B cell (primary cell): Measurements from ENCODE around the gene STARD3. TPM values are rescaled to one million over a fixed set of nuclear protein-coding genes. Genes with fewer than 3 reads are reported as not detected.

Experiments
- ATAC-seq: fragments of 200-7000 bp; cut with Tn5 transposase; one replicate; pipeline ENCODE4 v1.10.0; 2021; ENCODE audit warnings: low read depth, mild to moderate bottlenecking, moderate number of reproducible peaks, moderate library complexity
- CTCF ChIA-PET: fragments of 350-600 bp; sonication (Branson Sonifier 250); formaldehyde crosslinking; loops from one replicate; lab custom pipeline; 2021; ENCODE audit warnings: antibody characterized with exemption, inconsistent platforms; lab: Charles Lee
- POLR2A ChIA-PET: fragments of 350-600 bp; sonication (Branson Sonifier 250); formaldehyde crosslinking; loops from one replicate; lab custom pipeline; 2021; ENCODE audit warnings: antibody characterized with exemption; lab: Charles Lee
- DNase-seq: peaks from one replicate; pipeline ENCODE4 v3.0.0; 2013
- H2AFZ ChIP-seq: 2 replicates; pipeline ENCODE4 v1.6.1; 2012; ENCODE audit warnings: mild to moderate bottlenecking, low read depth, low read length; ENCODE audit not compliant: insufficient read depth, poor library complexity, severe bottlenecking
- H3K27ac ChIP-seq, 2 donors: 1 replicate in 1 of 2; 2 replicates in 1 of 2; pipeline ENCODE4 v1.5.1; 2012 to 2013; ENCODE audit warnings: low read length in 2 of 2, mild to moderate bottlenecking in 2 of 2, moderate library complexity in 1 of 2
- H3K27me3 ChIP-seq, 4 experiments: fragments of 200-600 bp in 1 of 4; sonication (generic) in 1 of 4; replicated peaks in 1 of 4; 1 replicate in 2 of 4; 2 replicates in 2 of 4; pipeline versions ENCODE4 v1.6.1 to v1.7.0; 2013 to 2016; ENCODE audit warnings: low read length in 3 of 4, mild to moderate bottlenecking in 2 of 4, mixed read lengths in 1 of 4, moderate library complexity in 1 of 4; ENCODE audit not compliant: insufficient read depth in 4 of 4, control insufficient read depth in 3 of 4; ENCODE audit errors: control extremely low read depth in 1 of 4
- H3K36me3 ChIP-seq, 2 experiments: replicated peaks in 1 of 2; 1 replicate in 1 of 2; 2 replicates in 1 of 2; pipeline versions ENCODE4 v1.6.1 to v1.7.1; 2013; ENCODE audit warnings: low read length in 1 of 2; ENCODE audit not compliant: insufficient read depth in 2 of 2, control insufficient read depth in 1 of 2; ENCODE audit errors: control extremely low read depth in 1 of 2, extremely low read depth in 1 of 2
- H3K4me1 ChIP-seq, 2 donors: fragments of 200-600 bp in 1 of 2; sonication (generic) in 1 of 2; 1 replicate in 1 of 2; 2 replicates in 1 of 2; pipeline versions ENCODE4 v1.5.1 to v1.6.1; 2013 to 2017; ENCODE audit warnings: low read length in 2 of 2; ENCODE audit not compliant: control insufficient read depth in 2 of 2, insufficient read depth in 2 of 2
- H3K4me2 ChIP-seq: replicated peaks from 2 replicates; pipeline ENCODE3; 2012; ENCODE audit warnings: mild to moderate bottlenecking, low read depth, low read length; ENCODE audit not compliant: poor library complexity, severe bottlenecking
- H3K4me3 ChIP-seq, 5 experiments: fragments of 200-600 bp in 1 of 5; sonication (generic) in 1 of 5; 1 replicate in 3 of 5; 2 replicates in 2 of 5; pipeline versions ENCODE4 v1.5.1 to v1.7.0; 2011 to 2016; ENCODE audit warnings: low read length in 4 of 5, mild to moderate bottlenecking in 4 of 5, low read depth in 2 of 5, control low read depth in 1 of 5, moderate library complexity in 1 of 5; ENCODE audit not compliant: insufficient read depth in 1 of 5; ENCODE audit errors: control extremely low read depth in 1 of 5, extremely low read depth in 1 of 5
- H3K79me2 ChIP-seq: fragments of 200-600 bp; sonication (generic); one replicate; pipeline ENCODE4 v1.6.0; 2016; ENCODE audit warnings: low read length; ENCODE audit not compliant: control insufficient read depth, insufficient read depth
- H3K9ac ChIP-seq: fragments of 200-600 bp; sonication (generic); 2 replicates; pipeline ENCODE4 v1.6.1; 2017; ENCODE audit warnings: mild to moderate bottlenecking, low read length, moderate library complexity
- H3K9me3 ChIP-seq, 3 donors: one replicate each; pipeline versions ENCODE4 v1.6.1 to v1.7.1; 2013; ENCODE audit warnings: low read length in 2 of 3; ENCODE audit not compliant: control insufficient read depth in 2 of 3, insufficient read depth in 1 of 3; ENCODE audit errors: control extremely low read depth in 1 of 3
- H4K20me1 ChIP-seq: 2 replicates; pipeline ENCODE4 v1.6.0; 2012; ENCODE audit warnings: mild to moderate bottlenecking, low read length; ENCODE audit not compliant: insufficient read depth, control insufficient read depth, poor library complexity, severe bottlenecking
- H3K27ac Mint-ChIP-seq: one replicate; pipeline ENCODE4 v1.8.0; 2021; ENCODE audit warnings: mixed read lengths
- H3K27me3 Mint-ChIP-seq: one replicate; pipeline ENCODE4 v1.8.0; 2021; ENCODE audit warnings: mixed read lengths
- H3K4me1 Mint-ChIP-seq: one replicate; pipeline ENCODE4 v1.8.0; 2021; ENCODE audit warnings: mixed read lengths
- H3K4me3 Mint-ChIP-seq: one replicate; pipeline ENCODE4 v1.8.0; 2021; ENCODE audit warnings: mixed read lengths
- H3K9me3 Mint-ChIP-seq: one replicate; pipeline ENCODE4 v1.8.0; 2022; ENCODE audit warnings: mixed read lengths; ENCODE audit not compliant: insufficient read depth
- EZH2 ChIP-seq: IDR thresholded peaks from 2 replicates; pipeline ENCODE4 v1.6.1; 2012; ENCODE audit warnings: borderline replicate concordance, low read depth, mild to moderate bottlenecking, moderate library complexity, low read length; ENCODE audit not compliant: insufficient read depth, poor library complexity, severe bottlenecking
- WGBS: methylation state at CpG from one replicate; pipeline ENCODE4 v1.1.5; 2013; ENCODE audit warnings: missing lambda C conversion rate; ENCODE audit not compliant: insufficient coverage; 5-methylcytosine and 5-hydroxymethylcytosine counted together
- intact Hi-C: fragments of 100-400 bp; cut with micrococcal nuclease; formaldehyde crosslinking; loops from one replicate; pipeline ENCODE4 v1.10.0; 2022
- polyA plus RNA-seq: library from polyadenylated mRNA; depleted of rRNA; stranded (reverse); fragments of >200 nt; gene quantifications from 2 replicates; pipeline ENCODE4 v1.2.3, GENCODE V29; 2012
- total RNA-seq, 2 donors: library from RNA; stranded (reverse); fragments of 120-200 nt in 1 of 2; gene quantifications; 1 replicate in 1 of 2; 2 replicates in 1 of 2; pipeline versions ENCODE4 v1.2.3 to v1.2.4, GENCODE V29; 2013 to 2022
- TF ChIP-seq, protein P1 (sequence below): fragments of 200-600 bp; IDR thresholded peaks from one replicate; pipeline ENCODE4 v1.8.0; 2022; ENCODE audit warnings: antibody characterized with exemption, mild to moderate bottlenecking

STARD3 gene
- total and polyA plus RNA-seq, 2 donors (not counting 1 experiment from before 2014, with no cell fraction given): 93.1 to 231 TPM

DNA sequence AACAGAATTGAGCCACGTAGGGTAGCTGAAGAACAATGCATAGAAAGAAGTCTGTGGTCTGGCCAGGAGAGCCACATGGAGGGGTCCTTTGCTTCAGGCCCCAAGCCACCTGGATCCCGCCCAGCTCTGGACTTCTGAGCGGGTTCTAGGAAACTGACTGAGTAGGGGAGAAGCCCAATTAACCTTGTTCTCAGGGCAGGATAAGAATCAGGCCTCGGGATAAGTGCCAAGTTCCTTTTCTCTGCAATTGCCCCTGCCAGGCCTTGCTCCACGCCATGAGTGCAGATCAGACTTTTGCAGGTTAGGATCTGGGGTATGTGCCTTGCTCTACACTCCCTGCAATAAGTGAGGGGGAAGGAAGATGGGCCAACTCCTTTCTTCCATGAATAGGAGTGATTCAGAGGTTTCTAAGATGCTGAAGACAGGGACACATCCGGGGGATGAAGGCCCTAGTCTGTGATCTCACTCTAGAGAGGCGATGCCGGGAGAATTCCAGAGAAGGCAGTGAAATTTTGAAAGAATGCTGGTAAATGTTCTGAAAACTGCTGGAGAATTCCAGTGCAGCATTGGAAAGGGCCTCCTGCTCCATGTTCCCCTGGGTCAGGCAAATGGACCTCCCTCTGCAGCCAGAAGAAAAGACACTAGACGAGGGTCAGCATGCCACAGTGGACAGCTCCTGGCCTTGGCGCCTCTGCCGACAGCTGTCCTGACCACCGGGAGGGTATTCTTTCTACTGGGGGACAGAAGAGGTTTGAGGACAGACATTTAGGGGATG, 35.0 kb upstream of the STARD3 start:
- Histone ChIP-seq H3K9me3 (peaks cover 0 to 50% (median 0%) of the 10 kb centered on the region in 3 donors), H3K9ac (no peak overlapping the region), H4K20me1 (peaks cover 3% of the 10 kb centered on the region), H3K4me1 (peaks cover 62 to 66% of the 10 kb centered on the region in 2 donors), H3K4me3 (no peak overlapping the region), H3K4me2 (no peak overlapping the region), H3K36me3 (no peaks in the 10 kb centered on the region), H3K27ac (no peak overlapping the region), H3K27me3 (peaks cover 0 to 96% (median 71%) of the 10 kb centered on the region in 4 experiments), H3K79me2 (no peaks in the 10 kb centered on the region), H2AFZ (no peak overlapping the region)
- DNase-seq: peak; percentile 23
- intact Hi-C loops: no loop called here
- Mint-ChIP-seq H3K27ac (no peak overlapping the region), H3K4me3 (no peak overlapping the region), H3K4me1 (peaks cover 46% of the 10 kb centered on the region), H3K9me3 (no peaks in the 10 kb centered on the region), H3K27me3 (peaks cover 63% of the 10 kb centered on the region)
- WGBS: 34% methylated on average over 8 of the region's 12 CpGs
- CTCF ChIA-PET: interaction anchor here (0.8 to 1.0 kb wide), 2 partner anchors 20 kb away, joined by 4 read pairs; no protein-coding TSS in a partner anchor
- POLR2A ChIA-PET: no interaction called here
- no peak for TF ChIP-seq EZH2
- TF ChIP-seq, protein P1, sequence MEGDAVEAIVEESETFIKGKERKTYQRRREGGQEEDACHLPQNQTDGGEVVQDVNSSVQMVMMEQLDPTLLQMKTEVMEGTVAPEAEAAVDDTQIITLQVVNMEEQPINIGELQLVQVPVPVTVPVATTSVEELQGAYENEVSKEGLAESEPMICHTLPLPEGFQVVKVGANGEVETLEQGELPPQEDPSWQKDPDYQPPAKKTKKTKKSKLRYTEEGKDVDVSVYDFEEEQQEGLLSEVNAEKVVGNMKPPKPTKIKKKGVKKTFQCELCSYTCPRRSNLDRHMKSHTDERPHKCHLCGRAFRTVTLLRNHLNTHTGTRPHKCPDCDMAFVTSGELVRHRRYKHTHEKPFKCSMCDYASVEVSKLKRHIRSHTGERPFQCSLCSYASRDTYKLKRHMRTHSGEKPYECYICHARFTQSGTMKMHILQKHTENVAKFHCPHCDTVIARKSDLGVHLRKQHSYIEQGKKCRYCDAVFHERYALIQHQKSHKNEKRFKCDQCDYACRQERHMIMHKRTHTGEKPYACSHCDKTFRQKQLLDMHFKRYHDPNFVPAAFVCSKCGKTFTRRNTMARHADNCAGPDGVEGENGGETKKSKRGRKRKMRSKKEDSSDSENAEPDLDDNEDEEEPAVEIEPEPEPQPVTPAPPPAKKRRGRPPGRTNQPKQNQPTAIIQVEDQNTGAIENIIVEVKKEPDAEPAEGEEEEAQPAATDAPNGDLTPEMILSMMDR: no peak
- ATAC-seq: no peak
